NT2/D1 (cell line): ENCODE measurements around the gene MYPOP.

ENCODE experiments used
- YY1 ChIP-seq: IDR thresholded peaks from 2 replicates; pipeline ENCODE4 v1.6.1; 2011; ENCODE audit not compliant: insufficient read length, insufficient read depth
- ZNF274 ChIP-seq: IDR thresholded peaks from 2 replicates; pipeline ENCODE4 v1.6.1; 2011; ENCODE audit warnings: mild to moderate bottlenecking, low read depth, low read length

GRCh38 chr19:45899253-45899652 is 3.2 kb downstream of the MYPOP start:
- no peak for TF ChIP-seq YY1
- TF ChIP-seq ZNF274 = no peak
